ENCODE measurements around the gene CHPF.

- TF ChIP-seq EZH2 (IDR thresholded peaks at IDR 0.05; ENCODE audit: insufficient read depth, poor library complexity, severe bottlenecking) (no peak), EZH2phosphoT487 (IDR thresholded peaks at IDR 0.05; ENCODE audit: insufficient read depth, low read depth) (no peak)
Measured at GRCh38 chr2:219509780-219510511, 33.7 kb downstream of the CHPF start.
